Motor neuron (in vitro differentiated cells): ENCODE results near the gene ROCK2. TPM values are rescaled to one million over a fixed set of nuclear protein-coding genes. Genes with fewer than 3 reads are reported as not detected.

ENCODE experiments used
- ATAC-seq, 8 experiments: fragments of 200-7000 bp; cut with Tn5 transposase; replicated peaks in 6 of 8; 2 replicates each; pipeline ENCODE4 v1.8.0; 2021; ENCODE audit warnings: mild to moderate bottlenecking in 8 of 8, moderate library complexity in 8 of 8
- H3K27ac ChIP-seq, 2 donors: fragments of 250-450 bp; sonication (Bioruptor Pico); 2 replicates each; pipeline ENCODE4 v1.9.0; 2021; ENCODE audit warnings: antibody characterized with exemption in 2 of 2, mild to moderate bottlenecking in 2 of 2, moderate library complexity in 1 of 2
- H3K4me1 ChIP-seq, 2 donors: fragments of 250-450 bp; sonication (Bioruptor Pico); replicated peaks in 1 of 2; 2 replicates each; pipeline ENCODE4 v1.6.1; 2021; ENCODE audit warnings: antibody characterized with exemption in 2 of 2, mild to moderate bottlenecking in 2 of 2, moderate library complexity in 1 of 2
- H3K4me3 ChIP-seq, 5 donors: fragments of 250-450 bp; sonication (Bioruptor Pico); 2 replicates each; pipeline ENCODE4 v1.9.0; 2021; ENCODE audit warnings: antibody characterized with exemption in 5 of 5, mild to moderate bottlenecking in 5 of 5, moderate library complexity in 4 of 5
- WGBS, 10 experiments: fragments of 450-650 bp; shearing (Covaris generic); methylation state at CpG; one replicate each; pipeline ENCODE4 v1.0.0; 2022; 5-methylcytosine and 5-hydroxymethylcytosine counted together
- in situ Hi-C, 9 experiments: fragments of 400-800 bp; cut with MboI; loops; one replicate each; pipeline ENCODE4 v1.15.0; 2021; ENCODE audit warnings: low sequenced_read_pairs in 9 of 9, low pct_unique_long_range_greater_than_20kb in 2 of 9; ENCODE audit not compliant: unreplicated experiment in 9 of 9
- total RNA-seq, 8 experiments: library from RNA; unstranded; fragments of 300-600 nt; gene quantifications; 2 replicates each; pipeline versions ENCODE4 v1.2.3 to v1.2.4, GENCODE V29; 2022

Gene ROCK2
- total RNA-seq, 8 experiments from 2014 or later: 17.3 to 36.0 (median 22.4) TPM

DNA sequence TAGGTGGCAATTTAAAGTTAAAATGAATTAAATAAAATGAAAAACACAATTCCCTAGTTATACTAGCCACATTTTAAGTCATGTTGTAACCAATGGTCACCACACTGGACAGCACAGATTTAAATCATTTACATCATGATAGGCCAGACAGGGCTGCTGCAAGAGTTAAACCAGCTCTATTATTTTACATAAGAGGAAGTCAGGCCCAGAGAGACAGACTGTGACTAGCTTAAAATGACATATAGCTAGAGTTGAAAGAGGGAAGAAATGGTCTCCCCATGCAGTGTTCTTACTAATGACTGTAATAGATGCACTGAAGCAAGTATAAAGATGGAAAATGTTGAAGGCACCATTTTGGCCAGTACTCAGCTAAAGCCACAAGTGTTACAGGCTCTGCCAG lies 119.5 kb downstream of the ROCK2 start:
- ATAC-seq: no peak
- Histone ChIP-seq H3K4me1 (peaks cover 0 to 5% of the 10 kb centered on the region in 2 donors), H3K27ac (no peak overlapping the region), H3K4me3 (no peak overlapping the region)
- in situ Hi-C loops: loop anchor here in 3 of 9 experiments (25.0 kb wide), 2 partner anchors 187 to 212 kb away; no protein-coding TSS in a partner anchor

DNA sequence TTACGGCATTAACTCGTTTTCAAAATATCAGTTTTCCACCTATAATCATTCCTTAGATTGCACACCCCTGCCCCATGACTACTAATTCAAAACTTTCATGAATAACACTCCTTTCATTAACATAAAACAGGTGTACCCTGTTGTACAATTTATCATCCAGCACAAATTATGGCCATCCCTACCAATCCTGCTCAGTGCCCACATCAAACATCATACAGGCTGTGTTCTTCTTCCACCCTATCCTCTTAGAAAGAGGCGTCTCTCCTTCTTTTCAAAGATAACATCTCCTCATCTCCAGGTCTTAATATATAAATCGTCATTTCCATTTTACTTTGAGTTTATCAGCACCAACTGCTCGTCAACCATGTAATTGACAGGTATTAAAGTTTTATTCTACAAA lies 121.6 kb downstream of the ROCK2 start:
- Histone ChIP-seq H3K4me1 (no peaks in the 10 kb centered on the region), H3K27ac (no peak overlapping the region), H3K4me3 (no peak overlapping the region)
- in situ Hi-C loops: no loop called here
- no peak for ATAC-seq
- 43 to 100% (median 94%) methylated on average over 1 to 5 of the region's 5 CpGs for WGBS, 10 experiments

DNA sequence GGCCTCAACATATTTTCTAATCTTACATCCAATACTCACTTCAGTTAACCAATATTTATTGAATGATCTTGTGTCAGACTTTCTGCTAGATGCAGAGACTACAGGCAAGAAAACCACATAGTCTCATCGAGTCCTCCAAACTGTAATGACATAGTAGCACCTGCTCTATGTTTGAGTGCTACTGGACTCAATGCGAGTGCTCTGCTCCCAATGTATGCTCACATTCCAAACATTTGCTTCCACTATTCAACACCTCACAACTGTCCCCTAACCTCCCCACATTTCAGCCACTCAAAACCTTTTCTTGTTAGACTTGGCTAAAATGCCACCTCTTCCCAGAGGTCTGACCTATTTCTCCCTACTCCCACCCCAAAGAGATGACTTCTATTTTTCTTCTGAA lies 124.0 kb downstream of the ROCK2 start:
- WGBS, 10 experiments: 92 to 100% (median 94%) methylated on average over 2 of the region's 2 CpGs; no CpG with 5 or more reads in 5 of the 10 experiments
- in situ Hi-C loops: no loop called here
- H3K4me1 ChIP-seq: no peaks in the 10 kb centered on the region
- no peak overlapping the region for H3K27ac ChIP-seq
- no peak overlapping the region for H3K4me3 ChIP-seq
- ATAC-seq: no peak

DNA sequence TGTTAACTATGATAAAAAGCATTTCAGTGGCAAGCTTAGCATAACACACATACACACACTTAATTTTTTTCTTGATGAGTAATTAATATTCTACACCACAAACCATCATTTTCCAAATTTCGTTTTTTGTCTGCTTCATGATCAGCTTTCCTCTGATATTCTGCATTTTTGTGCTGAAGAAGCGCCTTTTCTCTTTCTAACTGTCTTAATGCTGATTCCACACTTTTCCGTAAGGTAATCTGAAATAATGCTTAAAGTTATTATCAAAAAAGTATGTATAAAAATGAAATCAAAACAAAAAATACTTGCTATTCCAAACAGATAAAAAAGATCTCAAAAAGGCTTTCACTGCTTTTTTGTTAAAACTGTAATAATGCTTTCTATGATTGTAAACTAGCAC lies 129.0 kb downstream of the ROCK2 start:
- H3K27ac ChIP-seq: no peak overlapping the region
- H3K4me3 ChIP-seq: no peak overlapping the region
- 20 to 100% (median 94%) methylated on average over 1 to 3 of the region's 3 CpGs for WGBS, 10 experiments
- no peak for ATAC-seq
- in situ Hi-C loops: no loop called here
- H3K4me1 ChIP-seq: no peaks in the 10 kb centered on the region

DNA sequence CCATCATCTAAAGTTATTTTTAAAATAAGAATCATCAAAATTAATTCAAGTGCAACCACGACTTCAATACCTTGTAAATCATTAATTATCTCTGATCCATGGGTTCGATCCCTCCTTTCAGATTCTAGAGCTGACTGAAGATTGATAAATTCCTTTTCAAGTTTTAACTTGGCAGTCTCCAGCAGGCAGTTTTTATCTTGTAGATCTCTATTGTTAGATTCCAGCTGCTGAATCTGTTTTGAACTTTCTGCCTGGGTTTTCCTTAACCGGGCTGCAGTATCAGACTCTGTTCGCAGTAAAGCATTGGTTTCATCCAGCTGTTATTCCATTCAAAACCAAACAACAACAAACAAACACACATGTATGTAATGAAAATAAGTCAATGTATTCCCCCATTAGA lies 129.7 kb downstream of the ROCK2 start:
- WGBS, 10 experiments: 13 to 95% (median 60%) methylated on average over 1 to 4 of the region's 4 CpGs; no CpG with 5 or more reads in 1 of the 10 experiments
- in situ Hi-C loops: no loop called here

DNA sequence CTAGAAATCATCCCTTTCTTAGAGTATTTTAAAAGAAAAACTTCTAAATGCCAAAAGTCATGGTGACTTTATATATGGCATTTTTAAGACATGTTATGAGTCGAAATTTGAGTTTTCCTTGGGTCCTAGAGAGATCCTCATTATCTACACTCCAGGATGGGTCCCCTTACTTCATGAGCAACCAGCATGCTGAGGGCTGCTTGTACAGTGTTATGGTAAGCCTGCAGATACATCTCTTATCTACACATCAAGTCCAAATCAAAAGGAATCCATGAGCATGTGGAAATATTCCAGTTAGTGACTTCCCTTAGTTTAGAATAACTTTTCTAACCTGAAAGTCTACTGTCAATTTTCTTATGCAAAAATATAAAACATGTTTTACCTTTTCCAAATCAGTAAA lies 130.5 kb downstream of the ROCK2 start:
- in situ Hi-C loops: no loop called here

More for the DNA sequence above, 129.7 kb downstream of the ROCK2 start:
- Histone ChIP-seq H3K4me1 (no peaks in the 10 kb centered on the region), H3K4me3 (no peak overlapping the region), H3K27ac (no peak overlapping the region)
- ATAC-seq: no peak

DNA sequence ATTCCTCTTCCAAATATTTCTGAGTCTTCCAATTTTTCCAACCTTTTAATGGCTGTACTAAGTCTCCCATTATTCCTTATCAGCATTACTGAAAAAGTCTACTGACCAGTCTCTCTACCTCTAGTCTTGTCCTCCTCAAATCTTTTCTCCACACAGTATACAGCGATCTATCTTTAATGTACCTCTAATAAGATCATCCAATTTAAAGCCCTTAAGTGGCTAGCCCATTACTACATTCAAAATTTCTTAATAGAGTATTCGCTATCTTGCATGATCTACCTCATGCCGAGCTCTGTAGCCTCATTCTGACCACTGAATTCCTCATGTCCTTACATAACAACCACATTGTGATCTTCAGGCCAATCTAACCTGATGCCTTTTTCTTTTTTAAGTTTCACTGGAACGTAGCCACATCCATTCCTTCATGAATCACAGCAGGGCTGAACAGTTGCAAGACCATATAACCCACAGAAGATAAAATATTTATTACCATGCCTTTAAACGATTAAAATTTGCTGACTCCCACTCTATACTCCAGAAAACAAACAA lies 131.3 kb downstream of the ROCK2 start:
- no peak overlapping the region for H3K27ac ChIP-seq
- in situ Hi-C loops: no loop called here
- H3K4me3 ChIP-seq: no peak overlapping the region
- H3K4me1 ChIP-seq: no peaks in the 10 kb centered on the region
- 62 to 100% (median 95%) methylated on average over 1 to 5 of the region's 5 CpGs; no CpG with 5 or more reads in 1 of the 10 experiments for WGBS, 10 experiments
- ATAC-seq: no peak

More for the DNA sequence above, 130.5 kb downstream of the ROCK2 start:
- 70 to 100% (median 85%) methylated on average over 1 of the region's 1 CpG; no CpG with 5 or more reads in 3 of the 10 experiments for WGBS, 10 experiments
- H3K4me1 ChIP-seq: no peaks in the 10 kb centered on the region
- no peak for ATAC-seq
- H3K27ac ChIP-seq: no peak overlapping the region
- H3K4me3 ChIP-seq: no peak overlapping the region

DNA sequence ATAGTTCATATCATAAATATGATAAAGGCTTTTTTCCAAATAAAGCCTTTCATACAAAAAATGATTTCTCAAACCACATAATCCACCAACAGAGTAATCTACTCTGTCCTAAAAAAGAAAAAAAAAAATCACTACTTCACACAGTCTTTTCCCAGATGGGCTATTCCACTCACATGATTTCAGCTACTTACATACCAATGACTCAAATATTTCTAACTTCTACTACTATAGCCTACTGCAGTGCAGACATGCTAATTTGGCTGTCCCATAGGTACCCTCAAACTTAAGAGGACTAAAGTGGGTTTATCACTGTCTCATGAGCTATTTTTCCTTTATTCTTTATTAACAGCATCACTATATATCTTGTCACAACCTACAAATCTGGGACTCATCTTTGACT lies 131.8 kb downstream of the ROCK2 start:
- in situ Hi-C loops: no loop called here
- no peak overlapping the region for H3K4me3 ChIP-seq
- ATAC-seq: no peak
- H3K27ac ChIP-seq: no peak overlapping the region
- H3K4me1 ChIP-seq: no peaks in the 10 kb centered on the region

DNA sequence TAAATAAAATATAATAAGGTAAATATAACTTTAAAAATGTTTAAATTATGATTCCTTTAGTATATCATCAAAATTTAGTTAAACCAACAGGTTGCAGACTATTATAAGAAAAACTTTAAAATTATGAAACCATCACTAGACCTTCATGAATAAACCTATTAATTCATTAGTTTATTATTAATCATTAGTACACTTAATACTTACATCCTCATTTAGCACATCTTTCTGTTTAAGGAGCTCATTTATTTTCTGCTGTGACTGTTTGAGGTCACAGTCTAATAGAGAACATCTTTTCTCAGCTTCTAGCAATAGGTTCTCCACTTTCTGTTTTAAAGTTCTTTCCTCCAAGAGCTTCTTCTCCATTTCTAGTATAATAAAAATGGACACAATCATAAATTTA lies 136.4 kb downstream of the ROCK2 start:
- no peak overlapping the region for H3K4me3 ChIP-seq
- no peaks in the 10 kb centered on the region for H3K4me1 ChIP-seq
- in situ Hi-C loops: no loop called here
- ATAC-seq: no peak
- H3K27ac ChIP-seq: no peak overlapping the region

DNA sequence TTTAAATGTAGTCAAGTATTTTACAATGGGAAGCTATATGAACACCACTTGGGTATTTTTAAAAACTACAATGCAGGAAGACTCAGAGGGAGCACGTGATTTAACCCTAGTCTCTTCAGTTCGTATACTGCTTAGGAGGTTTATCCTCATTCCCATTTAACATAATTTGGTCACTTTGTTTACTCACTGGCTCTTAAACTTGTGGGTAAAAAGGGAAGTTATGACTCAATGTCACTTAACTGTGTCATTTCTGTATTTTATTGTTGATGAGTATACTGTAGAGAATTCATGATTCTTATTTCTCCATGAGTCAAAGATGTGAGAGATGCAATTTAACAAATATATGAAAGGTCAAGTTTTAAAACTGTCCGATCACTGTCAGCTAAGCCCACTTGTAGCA lies 141.0 kb downstream of the ROCK2 start:
- Histone ChIP-seq H3K27ac (no peak overlapping the region), H3K4me1 (no peaks in the 10 kb centered on the region), H3K4me3 (no peak overlapping the region)
- WGBS, 10 experiments: 16 to 100% (median 81%) methylated on average over 1 to 3 of the region's 3 CpGs; no CpG with 5 or more reads in 2 of the 10 experiments
- ATAC-seq: peak in 3 of 8 experiments; percentile 30 to 71 (median 36)
- in situ Hi-C loops: no loop called here

DNA sequence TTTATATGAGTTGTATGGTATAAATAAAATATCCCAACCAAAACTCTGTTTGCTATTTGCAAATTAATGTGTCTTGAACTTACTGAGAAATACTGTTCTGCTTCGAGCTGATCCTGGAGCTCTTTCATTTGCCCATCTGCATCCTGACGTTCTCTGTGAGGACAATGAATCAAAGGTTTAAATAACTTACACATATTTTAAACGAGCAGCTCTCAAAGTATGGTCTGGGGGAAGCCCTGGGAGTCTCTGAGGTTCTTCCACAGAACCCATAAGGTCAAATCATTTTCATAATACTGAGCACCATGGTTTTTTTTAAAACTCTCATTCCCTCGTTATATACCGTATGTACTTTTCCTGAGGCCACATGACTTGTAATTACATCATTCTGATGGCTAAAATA lies 142.5 kb downstream of the ROCK2 start:
- Histone ChIP-seq H3K27ac (no peak overlapping the region), H3K4me1 (no peaks in the 10 kb centered on the region), H3K4me3 (no peak overlapping the region)
- no peak for ATAC-seq
- 75 to 92% (median 86%) methylated on average over 2 to 5 of the region's 5 CpGs for WGBS, 10 experiments
- in situ Hi-C loops: no loop called here

DNA sequence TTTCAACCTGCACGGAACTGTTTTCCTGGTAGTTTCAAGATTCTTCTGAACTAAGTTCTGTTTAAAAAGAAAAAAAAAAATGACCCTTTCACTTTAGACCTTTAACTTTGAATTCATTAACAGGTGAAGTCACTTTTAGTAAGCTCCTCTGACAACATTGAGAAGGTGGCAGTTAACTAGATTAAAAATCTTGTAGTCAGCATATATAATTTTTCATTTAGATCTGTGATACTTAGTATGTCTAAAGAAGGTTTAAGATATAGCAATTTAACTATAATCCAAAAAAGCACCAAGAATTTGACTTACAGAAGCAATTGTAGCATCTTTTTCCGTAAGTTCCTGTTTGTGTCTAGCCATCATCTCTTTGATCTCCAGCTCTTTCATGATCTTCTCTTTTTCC lies 143.8 kb downstream of the ROCK2 start:
- no peaks in the 10 kb centered on the region for H3K4me1 ChIP-seq
- in situ Hi-C loops: no loop called here
- ATAC-seq: no peak
- no peak overlapping the region for H3K4me3 ChIP-seq
- 83 to 100% (median 98%) methylated on average over 1 to 2 of the region's 2 CpGs for WGBS, 10 experiments
- no peak overlapping the region for H3K27ac ChIP-seq

DNA sequence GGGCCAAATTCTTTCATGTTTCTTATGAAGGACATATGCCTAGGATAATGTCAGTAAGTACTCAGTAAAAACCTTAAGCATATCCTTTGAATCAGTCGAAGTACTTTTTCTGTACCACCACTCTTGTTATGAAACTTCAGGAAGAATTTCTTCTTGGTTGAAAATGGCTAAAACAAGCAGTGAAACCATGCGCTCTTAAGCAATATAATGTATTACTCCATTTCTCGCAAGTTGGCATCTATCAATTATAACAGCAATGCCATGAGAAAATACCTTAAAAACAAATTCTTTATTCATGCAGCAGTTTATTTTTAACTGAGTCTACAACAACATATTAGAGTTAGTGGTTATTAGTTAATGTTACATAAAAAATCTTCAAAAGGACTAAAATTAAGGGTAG lies 148.2 kb downstream of the ROCK2 start:
- 50 to 100% (median 92%) methylated on average over 1 to 3 of the region's 3 CpGs; no CpG with 5 or more reads in 2 of the 10 experiments for WGBS, 10 experiments
- in situ Hi-C loops: no loop called here
- H3K4me1 ChIP-seq: no peaks in the 10 kb centered on the region
- H3K27ac ChIP-seq: no peak overlapping the region
- no peak for ATAC-seq
- no peak overlapping the region for H3K4me3 ChIP-seq

DNA sequence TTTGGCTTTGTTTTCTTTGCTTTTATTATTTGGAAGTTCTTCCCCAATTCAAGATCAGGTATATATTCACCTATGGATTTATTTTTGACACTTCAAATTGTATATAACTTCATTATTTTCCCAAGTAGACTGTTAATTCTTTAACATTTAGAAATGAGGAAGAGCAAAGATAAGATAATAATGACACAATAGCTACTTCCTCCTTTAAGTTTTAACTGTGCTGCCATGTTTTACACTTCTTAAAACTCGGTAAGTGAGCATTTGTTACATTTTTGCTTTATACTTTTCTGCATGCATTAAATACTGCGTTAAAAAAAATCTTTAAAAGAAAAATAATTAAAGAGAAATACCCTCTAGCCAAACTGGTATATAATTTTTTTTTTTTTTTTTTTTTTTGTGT lies 156.7 kb downstream of the ROCK2 start:
- in situ Hi-C loops: no loop called here
- Histone ChIP-seq H3K4me3 (no peak overlapping the region), H3K4me1 (no peaks in the 10 kb centered on the region), H3K27ac (no peak overlapping the region)
- WGBS, 10 experiments: 85 to 100% (median 95%) methylated on average over 1 to 2 of the region's 2 CpGs
- no peak for ATAC-seq
